Effector memory CD8-positive, alpha-beta T cell (primary cell): ENCODE measurements around the gene ZMIZ2.
"Not testable (repeated sequence)": the region's sequence is repeated elsewhere in the genome, so short reads cannot be mapped to it uniquely, and the experiment has no call there.

Experiments used
- ATAC-seq: fragments of 150-1000 bp; cut with Tn5 transposase; replicated peaks from 2 replicates; pipeline ENCODE4 v1.10.0; 2021; ENCODE audit warnings: mild to moderate bottlenecking, moderate library complexity
- DNase-seq, 3 experiments: peaks; one replicate each; pipeline ENCODE4 v3.0.0; 2021
- H3K27ac Mint-ChIP-seq, 2 donors: one replicate each; pipeline ENCODE4 v1.8.0; 2022; ENCODE audit warnings: mild to moderate bottlenecking in 2 of 2, mixed read lengths in 2 of 2, moderate library complexity in 2 of 2
- H3K27me3 Mint-ChIP-seq, 2 donors: one replicate each; pipeline ENCODE4 v1.8.0; 2022; ENCODE audit warnings: mixed read lengths in 2 of 2
- H3K36me3 Mint-ChIP-seq: one replicate; pipeline ENCODE4 v1.8.0; 2022; ENCODE audit warnings: mild to moderate bottlenecking, moderate library complexity, mixed read lengths; ENCODE audit not compliant: insufficient read depth
- H3K4me1 Mint-ChIP-seq, 2 donors: one replicate each; pipeline ENCODE4 v1.8.0; 2022; ENCODE audit warnings: low read depth in 2 of 2, mixed read lengths in 2 of 2
- H3K4me3 Mint-ChIP-seq, 2 donors: one replicate each; pipeline ENCODE4 v1.8.0; 2022; ENCODE audit warnings: mild to moderate bottlenecking in 2 of 2, mixed read lengths in 2 of 2, moderate library complexity in 2 of 2
- H3K9me3 Mint-ChIP-seq, 2 donors: one replicate each; pipeline ENCODE4 v1.8.0; 2022; ENCODE audit warnings: mixed read lengths in 2 of 2

ZMIZ2 gene

GRCh38 chr7:44712012-44712411, 36.6 kb upstream of the ZMIZ2 start:
- ATAC-seq: no peak
- Mint-ChIP-seq H3K27ac (peak overlapping the region; percentile 73 to 90), H3K27me3 (no peaks in the 10 kb centered on the region)

GRCh38 chr7:44713141-44713540, 35.5 kb upstream of the ZMIZ2 start:
- no peaks in the 10 kb centered on the region for H3K9me3 Mint-ChIP-seq
- peak overlapping the region in 1 of 2 donors; percentile 90 for H3K27ac Mint-ChIP-seq
- H3K27me3 Mint-ChIP-seq: no peaks in the 10 kb centered on the region
- peaks cover 9 to 20% of the 10 kb centered on the region in 2 donors for H3K4me1 Mint-ChIP-seq
- peaks cover 5% of the 10 kb centered on the region for H3K36me3 Mint-ChIP-seq
- ATAC-seq (no peak), DNase-seq (no peak)
- H3K4me3 Mint-ChIP-seq: no peak overlapping the region

More at GRCh38 chr7:44712012-44712411, 36.6 kb upstream of the ZMIZ2 start:
- peaks cover 9% of the 10 kb centered on the region for H3K36me3 Mint-ChIP-seq
- H3K9me3 Mint-ChIP-seq: no peaks in the 10 kb centered on the region
- DNase-seq: no peak
- H3K4me1 Mint-ChIP-seq: peaks cover 9 to 20% of the 10 kb centered on the region in 2 donors
- peak overlapping the region in 1 of 2 donors; percentile 26 for H3K4me3 Mint-ChIP-seq

- Mint-ChIP-seq H3K9me3 (no peaks in the 10 kb centered on the region), H3K27me3 (no peaks in the 10 kb centered on the region), H3K27ac (peak overlapping the region in 1 of 2 donors; percentile 38), H3K4me3 (no peak overlapping the region), H3K36me3 (peaks cover under 1% of the 10 kb centered on the region), H3K4me1 (peaks cover 9 to 20% of the 10 kb centered on the region in 2 donors)
- DNase-seq (no peak), ATAC-seq (no peak)
Observed at GRCh38 chr7:44713680-44714335, 34.8 kb upstream of the ZMIZ2 start.

- ATAC-seq (no peak), DNase-seq (no peak)
- Mint-ChIP-seq H3K36me3 (no peaks in the 10 kb centered on the region), H3K27ac (no peak overlapping the region), H3K4me1 (peaks cover 9 to 16% of the 10 kb centered on the region in 2 donors), H3K27me3 (no peaks in the 10 kb centered on the region), H3K9me3 (no peaks in the 10 kb centered on the region), H3K4me3 (no peak overlapping the region)
Observed at GRCh38 chr7:44716205-44716604, 32.4 kb upstream of the ZMIZ2 start.

- DNase-seq (no peak), ATAC-seq (no peak)
- Mint-ChIP-seq H3K4me3 (no peak overlapping the region), H3K36me3 (no peaks in the 10 kb centered on the region), H3K4me1 (no peaks in the 10 kb centered on the region), H3K27me3 (no peaks in the 10 kb centered on the region), H3K9me3 (no peaks in the 10 kb centered on the region), H3K27ac (no peak overlapping the region)
Observed at GRCh38 chr7:44720301-44720700, 28.3 kb upstream of the ZMIZ2 start.

- H3K4me1 Mint-ChIP-seq: no peaks in the 10 kb centered on the region
- no peak overlapping the region for H3K4me3 Mint-ChIP-seq
- DNase-seq (no peak), ATAC-seq (no peak)
- H3K36me3 Mint-ChIP-seq: no peaks in the 10 kb centered on the region
- no peaks in the 10 kb centered on the region for H3K9me3 Mint-ChIP-seq
- peaks cover 0 to 6% of the 10 kb centered on the region in 2 donors for H3K27me3 Mint-ChIP-seq
- no peak overlapping the region for H3K27ac Mint-ChIP-seq
Observed at GRCh38 chr7:44724276-44724675, 24.4 kb upstream of the ZMIZ2 start.

GRCh38 chr7:44726250-44726649, 22.4 kb upstream of the ZMIZ2 start:
- not testable (repeated sequence) for H3K4me3 Mint-ChIP-seq, DNase-seq, H3K36me3 Mint-ChIP-seq, H3K27me3 Mint-ChIP-seq, H3K27ac Mint-ChIP-seq, H3K4me1 Mint-ChIP-seq, ATAC-seq, H3K9me3 Mint-ChIP-seq

- no peaks in the 10 kb centered on the region for H3K9me3 Mint-ChIP-seq
- H3K27me3 Mint-ChIP-seq: peaks cover 0 to 6% of the 10 kb centered on the region in 2 donors
Observed at GRCh38 chr7:44727158-44727936, 21.3 kb upstream of the ZMIZ2 start.

GRCh38 chr7:44727937-44728262, 20.7 kb upstream of the ZMIZ2 start:
- DNase-seq: no peak
- Mint-ChIP-seq H3K36me3 (no peaks in the 10 kb centered on the region), H3K27ac (no peak overlapping the region), H3K4me1 (no peaks in the 10 kb centered on the region), H3K9me3 (no peaks in the 10 kb centered on the region), H3K4me3 (no peak overlapping the region), H3K27me3 (peaks cover 0 to 6% of the 10 kb centered on the region in 2 donors)
- ATAC-seq: no peak

More at GRCh38 chr7:44727158-44727936, 21.3 kb upstream of the ZMIZ2 start:
- Mint-ChIP-seq H3K4me3 (no peak overlapping the region), H3K4me1 (no peaks in the 10 kb centered on the region), H3K36me3 (no peaks in the 10 kb centered on the region), H3K27ac (no peak overlapping the region)
- no peak for DNase-seq
- ATAC-seq: no peak

- Mint-ChIP-seq H3K27ac (peak overlapping the region in 1 of 2 donors; percentile 13), H3K36me3 (no peaks in the 10 kb centered on the region), H3K9me3 (no peaks in the 10 kb centered on the region), H3K4me1 (no peaks in the 10 kb centered on the region), H3K4me3 (no peak overlapping the region), H3K27me3 (peaks cover 0 to 6% of the 10 kb centered on the region in 2 donors)
- DNase-seq (no peak), ATAC-seq (no peak)
Observed at GRCh38 chr7:44729949-44730590, 18.6 kb upstream of the ZMIZ2 start.

GRCh38 chr7:44732971-44733370, 15.7 kb upstream of the ZMIZ2 start:
- H3K4me1 Mint-ChIP-seq, H3K36me3 Mint-ChIP-seq, DNase-seq, H3K27ac Mint-ChIP-seq, H3K9me3 Mint-ChIP-seq, ATAC-seq, H3K27me3 Mint-ChIP-seq, H3K4me3 Mint-ChIP-seq: not testable (repeated sequence)

GRCh38 chr7:44733708-44734481, 14.8 kb upstream of the ZMIZ2 start:
- Mint-ChIP-seq H3K4me1 (peaks cover 7% of the 10 kb centered on the region in 2 donors), H3K27me3 (no peaks in the 10 kb centered on the region), H3K9me3 (no peaks in the 10 kb centered on the region), H3K36me3 (peaks cover 2% of the 10 kb centered on the region), H3K27ac (peak overlapping the region in 1 of 2 donors; percentile 63), H3K4me3 (no peak overlapping the region)
- ATAC-seq: no peak
- DNase-seq: no peak
